ENCODE measurements around the gene TF.

The TF gene

DNA sequence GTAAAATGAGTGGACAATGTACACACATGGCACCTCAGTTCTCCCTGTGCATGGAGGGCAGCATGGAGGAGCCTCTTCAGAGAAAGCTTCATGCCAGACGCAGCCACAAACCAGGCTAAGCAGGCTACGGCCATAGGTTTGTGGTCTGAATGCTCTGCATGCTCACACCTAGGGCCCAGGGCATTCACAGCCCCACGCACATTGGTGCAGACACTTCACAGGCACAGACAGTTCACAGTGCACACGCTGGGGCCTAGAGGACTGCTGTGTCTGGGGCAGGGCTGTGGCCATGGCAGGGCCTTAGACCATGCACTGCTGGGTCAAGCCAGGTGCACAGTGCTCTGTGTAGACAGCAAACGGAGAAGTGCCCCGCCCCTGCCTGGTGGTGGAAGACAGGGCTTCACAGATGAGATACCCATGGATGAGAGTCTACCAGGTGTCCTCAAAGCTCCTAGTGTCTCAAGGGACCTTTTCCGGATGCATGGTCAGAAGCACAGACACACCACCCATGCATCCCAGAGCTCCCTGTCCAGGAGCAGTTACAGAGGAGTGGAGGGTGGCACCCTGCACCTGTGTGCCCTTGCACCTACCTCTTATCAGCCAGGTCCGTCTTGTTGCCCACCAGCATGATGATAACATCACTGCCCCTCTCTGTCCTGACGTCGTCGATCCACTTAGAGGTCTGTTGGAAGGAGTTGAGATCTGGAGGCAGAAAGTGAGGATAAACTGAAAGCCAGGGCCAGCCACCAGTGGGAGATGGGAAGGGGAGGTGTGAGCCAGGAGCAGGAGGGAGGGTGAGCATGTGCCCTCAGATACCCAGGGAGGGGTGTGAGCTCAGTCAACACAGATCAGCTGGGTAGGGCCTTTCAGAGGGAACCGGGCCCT, 93.0 kb downstream of the TF start:
- DNase-seq, result no peak
- no peaks in the 10 kb centered on the region for H3K36me3 ChIP-seq (ENCODE audit: control insufficient read depth in 4 of 4, insufficient read depth in 4 of 4, low read length in 3 of 4)
- POLR2A ChIA-PET, result no interaction called here
- CTCF ChIA-PET, result interaction anchor here (1.1 to 1.6 kb wide), 3 partner anchors 9 to 25 kb away, joined by 3 to 4 read pairs (median 3); no protein-coding TSS in a partner anchor
- H3K27ac ChIP-seq (ENCODE audit: insufficient read depth in 1 of 2, low read depth in 1 of 2, low read length in 2 of 2, poor library complexity in 1 of 2, severe bottlenecking in 2 of 2), result no peak overlapping the region
- no peaks in the 10 kb centered on the region for H3K4me1 ChIP-seq (ENCODE audit: control extremely low read depth in 1 of 4, control insufficient read depth in 4 of 4, insufficient read depth in 4 of 4, low read length in 3 of 4)
- H3K4me3 ChIP-seq (ENCODE audit: control insufficient read depth in 1 of 7, extremely low read depth in 1 of 7, insufficient read depth in 4 of 7, low read depth in 2 of 7, low read length in 6 of 7), result no peak overlapping the region
- H3K27me3 ChIP-seq (replicated peaks in 2 of 5; ENCODE audit: control insufficient read depth in 4 of 5, insufficient read depth in 5 of 5, low read length in 4 of 5), result peaks cover 0 to 2% (median 0%) of the 10 kb centered on the region in 5 experiments
- no peaks in the 10 kb centered on the region for H3K9me3 ChIP-seq (ENCODE audit: control extremely low read depth in 1 of 5, control insufficient read depth in 4 of 5, insufficient read depth in 2 of 5, low read depth in 1 of 5, low read length in 4 of 5)
- WGBS (ENCODE audit: insufficient coverage), result 97% methylated on average over 12 of the region's 12 CpGs

DNA sequence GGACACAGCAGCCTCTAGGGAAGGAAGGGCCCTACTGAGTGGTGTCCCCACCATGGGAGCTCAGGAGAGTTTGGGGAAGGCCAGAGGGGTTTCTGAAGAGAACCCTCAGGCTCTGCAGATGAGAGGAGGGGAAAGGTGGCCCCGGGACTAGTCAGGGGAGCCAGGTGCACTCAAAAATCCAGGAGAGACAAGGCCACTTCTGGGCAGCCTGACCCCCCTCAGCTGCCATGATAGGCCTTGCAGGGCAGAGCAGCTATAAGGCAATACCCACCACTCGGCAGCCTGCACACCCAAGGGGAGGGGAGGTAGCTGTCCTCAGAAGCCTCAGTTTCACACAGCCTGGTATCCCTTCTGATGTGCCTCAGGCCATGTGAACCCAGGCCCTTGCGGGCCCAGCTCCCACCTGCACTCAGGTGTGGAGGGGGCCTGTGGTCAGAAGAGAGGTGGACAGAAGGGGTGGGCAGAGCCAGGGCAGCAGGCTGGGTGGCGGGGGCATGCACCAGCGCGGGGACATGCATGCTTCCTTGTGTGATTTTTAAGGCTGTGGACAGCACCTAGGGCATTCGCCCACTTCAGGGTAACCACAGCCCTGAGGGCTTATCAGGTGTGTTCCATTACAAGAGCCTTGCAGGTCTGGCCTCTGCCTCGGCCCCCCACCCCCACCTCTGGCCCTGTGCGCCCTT, 94.0 kb downstream of the TF start:
- Histone ChIP-seq H3K36me3 (ENCODE audit: control insufficient read depth in 4 of 4, insufficient read depth in 4 of 4, low read length in 3 of 4) (no peaks in the 10 kb centered on the region), H3K27ac (ENCODE audit: insufficient read depth in 1 of 2, low read depth in 1 of 2, low read length in 2 of 2, poor library complexity in 1 of 2, severe bottlenecking in 2 of 2) (no peak overlapping the region), H3K4me3 (ENCODE audit: control insufficient read depth in 1 of 7, extremely low read depth in 1 of 7, insufficient read depth in 4 of 7, low read depth in 2 of 7, low read length in 6 of 7) (no peak overlapping the region), H3K9me3 (ENCODE audit: control extremely low read depth in 1 of 5, control insufficient read depth in 4 of 5, insufficient read depth in 2 of 5, low read depth in 1 of 5, low read length in 4 of 5) (peaks cover 0 to under 1% (median 0%) of the 10 kb centered on the region in 5 experiments), H3K27me3 (replicated peaks in 2 of 5; ENCODE audit: control insufficient read depth in 4 of 5, insufficient read depth in 5 of 5, low read length in 4 of 5) (peaks cover 0 to 2% (median 0%) of the 10 kb centered on the region in 5 experiments), H3K4me1 (ENCODE audit: control extremely low read depth in 1 of 4, control insufficient read depth in 4 of 4, insufficient read depth in 4 of 4, low read length in 3 of 4) (no peaks in the 10 kb centered on the region)
- ChIA-PET POLR2A (no interaction called here), CTCF (interaction anchor here (1.6 kb wide), 1 partner anchor 12 kb away, joined by 3 read pairs; no protein-coding TSS in a partner anchor)
- no peak for DNase-seq
- 96% methylated on average over 5 of the region's 9 CpGs for WGBS (ENCODE audit: insufficient coverage)

DNA sequence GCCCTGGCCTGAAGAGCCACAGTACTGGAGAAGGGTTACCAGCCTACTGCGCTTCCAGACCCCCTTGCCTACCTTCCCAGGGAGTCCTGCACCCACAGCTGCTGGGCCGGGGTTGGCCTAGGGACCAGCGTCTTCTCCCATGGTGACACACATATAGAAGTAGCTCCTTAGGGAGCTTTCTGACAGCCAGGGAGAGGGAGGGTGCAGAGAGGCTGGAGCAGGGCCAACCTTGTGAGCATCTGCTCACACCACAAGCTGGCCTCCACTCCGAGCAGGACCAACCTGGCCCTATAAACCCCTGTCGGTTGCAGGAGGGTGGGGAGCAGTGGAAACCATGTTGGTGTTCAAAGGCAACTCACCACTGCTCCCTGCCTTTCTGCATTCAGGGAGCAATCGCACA, 94.6 kb downstream of the TF start:
- Histone ChIP-seq H3K4me1 (ENCODE audit: control extremely low read depth in 1 of 4, control insufficient read depth in 4 of 4, insufficient read depth in 4 of 4, low read length in 3 of 4) (no peaks in the 10 kb centered on the region), H3K36me3 (ENCODE audit: control insufficient read depth in 4 of 4, insufficient read depth in 4 of 4, low read length in 3 of 4) (no peaks in the 10 kb centered on the region), H3K27me3 (replicated peaks in 2 of 5; ENCODE audit: control insufficient read depth in 4 of 5, insufficient read depth in 5 of 5, low read length in 4 of 5) (peaks cover 0 to 2% (median 0%) of the 10 kb centered on the region in 5 experiments), H3K27ac (ENCODE audit: insufficient read depth in 1 of 2, low read depth in 1 of 2, low read length in 2 of 2, poor library complexity in 1 of 2, severe bottlenecking in 2 of 2) (no peak overlapping the region), H3K9me3 (ENCODE audit: control extremely low read depth in 1 of 5, control insufficient read depth in 4 of 5, insufficient read depth in 2 of 5, low read depth in 1 of 5, low read length in 4 of 5) (peaks cover 0 to 2% (median 0%) of the 10 kb centered on the region in 5 experiments), H3K4me3 (ENCODE audit: control insufficient read depth in 1 of 7, extremely low read depth in 1 of 7, insufficient read depth in 4 of 7, low read depth in 2 of 7, low read length in 6 of 7) (no peak overlapping the region)
- DNase-seq, result no peak
- CTCF ChIA-PET, result no interaction called here
- POLR2A ChIA-PET, result interaction anchor here (0.6 kb wide), 1 partner anchor 51 kb away, joined by 3 read pairs; no protein-coding TSS in a partner anchor
- 99% methylated on average over 4 of the region's 6 CpGs for WGBS (ENCODE audit: insufficient coverage)

DNA sequence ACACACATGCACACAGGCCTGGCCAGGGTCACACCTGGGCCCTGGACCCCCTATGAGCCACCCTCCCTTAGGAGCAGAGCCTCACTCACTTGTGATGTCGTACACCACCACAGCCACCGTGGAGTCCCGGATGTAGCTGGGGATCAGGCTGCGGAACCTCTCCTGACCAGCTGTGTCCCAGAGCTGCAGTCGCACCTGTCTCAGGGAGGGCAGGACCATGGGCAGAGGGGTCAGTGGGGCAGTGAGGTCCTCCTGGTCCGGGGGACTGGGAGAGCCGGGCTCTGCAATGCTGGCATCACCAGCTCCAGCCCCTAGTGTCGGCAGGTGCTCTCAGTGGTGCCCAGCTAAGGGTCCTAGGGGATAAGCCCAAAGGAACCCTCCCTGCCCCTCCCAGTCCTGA, 95.0 kb downstream of the TF start:
- WGBS (ENCODE audit: insufficient coverage), result 100% methylated on average over 6 of the region's 8 CpGs
- Histone ChIP-seq H3K9me3 (ENCODE audit: control extremely low read depth in 1 of 5, control insufficient read depth in 4 of 5, insufficient read depth in 2 of 5, low read depth in 1 of 5, low read length in 4 of 5) (peaks cover 0 to 2% (median 0%) of the 10 kb centered on the region in 5 experiments), H3K27me3 (replicated peaks in 2 of 5; ENCODE audit: control insufficient read depth in 4 of 5, insufficient read depth in 5 of 5, low read length in 4 of 5) (peaks cover 0 to 2% (median 0%) of the 10 kb centered on the region in 5 experiments), H3K27ac (ENCODE audit: insufficient read depth in 1 of 2, low read depth in 1 of 2, low read length in 2 of 2, poor library complexity in 1 of 2, severe bottlenecking in 2 of 2) (no peak overlapping the region), H3K36me3 (ENCODE audit: control insufficient read depth in 4 of 4, insufficient read depth in 4 of 4, low read length in 3 of 4) (no peaks in the 10 kb centered on the region), H3K4me3 (ENCODE audit: control insufficient read depth in 1 of 7, extremely low read depth in 1 of 7, insufficient read depth in 4 of 7, low read depth in 2 of 7, low read length in 6 of 7) (no peak overlapping the region), H3K4me1 (ENCODE audit: control extremely low read depth in 1 of 4, control insufficient read depth in 4 of 4, insufficient read depth in 4 of 4, low read length in 3 of 4) (no peaks in the 10 kb centered on the region)
- DNase-seq, result no peak
- POLR2A ChIA-PET, result interaction anchor here (0.6 kb wide), 1 partner anchor 50 kb away, joined by 3 read pairs; no protein-coding TSS in a partner anchor
- CTCF ChIA-PET, result no interaction called here

DNA sequence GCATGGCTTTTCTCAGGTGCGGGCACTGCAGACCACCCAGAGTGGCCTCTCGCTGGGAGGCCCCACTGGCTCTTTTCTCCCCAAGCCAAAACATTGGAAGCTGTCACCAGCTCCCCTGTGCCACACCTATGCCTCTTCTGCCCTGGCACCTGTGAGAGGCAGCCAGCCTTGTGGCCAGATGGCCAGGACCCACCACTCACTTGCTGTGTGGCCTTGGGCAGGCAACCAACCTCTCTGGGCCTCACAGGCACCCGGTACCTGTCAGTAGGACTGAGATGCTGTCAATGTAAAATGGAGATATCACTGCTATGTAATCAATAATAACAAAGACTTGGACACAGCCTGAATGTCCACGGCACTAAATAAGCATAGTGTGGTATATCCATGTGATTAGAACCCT, 96.0 kb downstream of the TF start:
- no peak overlapping the region for H3K4me3 ChIP-seq (ENCODE audit: control insufficient read depth in 1 of 7, extremely low read depth in 1 of 7, insufficient read depth in 4 of 7, low read depth in 2 of 7, low read length in 6 of 7)
- no peak for DNase-seq
- no peak overlapping the region for H3K27ac ChIP-seq (ENCODE audit: insufficient read depth in 1 of 2, low read depth in 1 of 2, low read length in 2 of 2, poor library complexity in 1 of 2, severe bottlenecking in 2 of 2)
- CTCF ChIA-PET, result no interaction called here
- H3K36me3 ChIP-seq (ENCODE audit: control insufficient read depth in 4 of 4, insufficient read depth in 4 of 4, low read length in 3 of 4), result no peaks in the 10 kb centered on the region
- H3K4me1 ChIP-seq (ENCODE audit: control extremely low read depth in 1 of 4, control insufficient read depth in 4 of 4, insufficient read depth in 4 of 4, low read length in 3 of 4), result no peaks in the 10 kb centered on the region
- WGBS (ENCODE audit: insufficient coverage), result 100% methylated on average over 2 of the region's 4 CpGs
- POLR2A ChIA-PET, result no interaction called here
- peaks cover 0 to 2% (median 0%) of the 10 kb centered on the region in 5 experiments for H3K27me3 ChIP-seq (replicated peaks in 2 of 5; ENCODE audit: control insufficient read depth in 4 of 5, insufficient read depth in 5 of 5, low read length in 4 of 5)
- peaks cover 0 to 2% (median 0%) of the 10 kb centered on the region in 5 experiments for H3K9me3 ChIP-seq (ENCODE audit: control extremely low read depth in 1 of 5, control insufficient read depth in 4 of 5, insufficient read depth in 2 of 5, low read depth in 1 of 5, low read length in 4 of 5)

DNA sequence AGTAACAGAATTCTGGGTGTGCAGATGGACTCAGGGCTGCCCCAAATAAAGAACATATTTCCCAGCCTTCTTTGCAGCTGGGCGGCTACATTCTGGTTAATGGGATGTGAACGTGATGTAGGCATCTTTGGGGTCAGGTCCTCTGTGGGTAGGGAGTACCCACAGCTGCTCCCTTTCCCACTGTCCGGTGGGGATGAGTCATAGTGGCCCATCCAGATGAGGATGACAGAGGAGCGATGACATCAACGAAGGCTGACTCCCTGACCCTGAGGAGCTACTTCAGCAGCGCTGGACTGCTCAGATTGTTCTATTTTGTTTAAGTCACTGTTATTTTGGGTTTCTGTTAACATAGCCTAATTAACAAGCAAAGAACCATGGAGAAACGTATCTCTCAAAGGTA, 97.4 kb downstream of the TF start:
- Histone ChIP-seq H3K36me3 (ENCODE audit: control insufficient read depth in 4 of 4, insufficient read depth in 4 of 4, low read length in 3 of 4) (no peaks in the 10 kb centered on the region), H3K4me3 (ENCODE audit: control insufficient read depth in 1 of 7, extremely low read depth in 1 of 7, insufficient read depth in 4 of 7, low read depth in 2 of 7, low read length in 6 of 7) (no peak overlapping the region), H3K9me3 (ENCODE audit: control extremely low read depth in 1 of 5, control insufficient read depth in 4 of 5, insufficient read depth in 2 of 5, low read depth in 1 of 5, low read length in 4 of 5) (peaks cover 0 to 4% (median 0%) of the 10 kb centered on the region in 5 experiments), H3K4me1 (ENCODE audit: control extremely low read depth in 1 of 4, control insufficient read depth in 4 of 4, insufficient read depth in 4 of 4, low read length in 3 of 4) (no peaks in the 10 kb centered on the region), H3K27ac (ENCODE audit: insufficient read depth in 1 of 2, low read depth in 1 of 2, low read length in 2 of 2, poor library complexity in 1 of 2, severe bottlenecking in 2 of 2) (no peak overlapping the region), H3K27me3 (replicated peaks in 2 of 5; ENCODE audit: control insufficient read depth in 4 of 5, insufficient read depth in 5 of 5, low read length in 4 of 5) (peaks cover 0 to 2% (median 0%) of the 10 kb centered on the region in 5 experiments)
- WGBS (ENCODE audit: insufficient coverage), result 97% methylated on average over 6 of the region's 7 CpGs
- DNase-seq, result no peak
- ChIA-PET POLR2A (no interaction called here), CTCF (interaction anchor here (1.3 kb wide), 1 partner anchor 9 kb away, joined by 5 read pairs; no protein-coding TSS in a partner anchor)

DNA sequence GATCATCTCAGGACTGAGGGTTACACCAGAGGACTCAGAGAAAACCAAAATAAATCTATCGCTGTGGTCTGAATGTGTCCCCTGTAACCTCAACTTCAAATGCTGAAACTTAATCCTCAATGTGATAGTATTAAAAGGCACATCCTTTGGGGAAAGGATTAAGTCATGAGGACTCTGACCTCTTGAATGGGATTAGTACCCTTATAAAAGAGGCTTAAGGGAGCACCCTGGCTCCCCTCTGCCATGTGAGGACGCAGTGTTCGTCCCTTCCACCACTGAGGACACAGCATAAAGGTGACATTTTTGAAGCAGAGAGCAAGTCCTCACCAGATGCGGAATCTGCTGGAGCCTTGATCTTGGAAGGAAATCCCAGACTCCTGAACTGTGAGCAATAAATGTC, 98.9 kb downstream of the TF start:
- no peak for DNase-seq
- no peak overlapping the region for H3K27ac ChIP-seq (ENCODE audit: insufficient read depth in 1 of 2, low read depth in 1 of 2, low read length in 2 of 2, poor library complexity in 1 of 2, severe bottlenecking in 2 of 2)
- no peaks in the 10 kb centered on the region for H3K36me3 ChIP-seq (ENCODE audit: control insufficient read depth in 4 of 4, insufficient read depth in 4 of 4, low read length in 3 of 4)
- POLR2A ChIA-PET, result no interaction called here
- WGBS (ENCODE audit: insufficient coverage), result 100% methylated on average over 4 of the region's 4 CpGs
- no peaks in the 10 kb centered on the region for H3K4me1 ChIP-seq (ENCODE audit: control extremely low read depth in 1 of 4, control insufficient read depth in 4 of 4, insufficient read depth in 4 of 4, low read length in 3 of 4)
- peaks cover 0 to 2% (median 0%) of the 10 kb centered on the region in 5 experiments for H3K27me3 ChIP-seq (replicated peaks in 2 of 5; ENCODE audit: control insufficient read depth in 4 of 5, insufficient read depth in 5 of 5, low read length in 4 of 5)
- peaks cover 0 to 10% (median 0%) of the 10 kb centered on the region in 5 experiments for H3K9me3 ChIP-seq (ENCODE audit: control extremely low read depth in 1 of 5, control insufficient read depth in 4 of 5, insufficient read depth in 2 of 5, low read depth in 1 of 5, low read length in 4 of 5)
- CTCF ChIA-PET, result no interaction called here
- H3K4me3 ChIP-seq (ENCODE audit: control insufficient read depth in 1 of 7, extremely low read depth in 1 of 7, insufficient read depth in 4 of 7, low read depth in 2 of 7, low read length in 6 of 7), result no peak overlapping the region

Measured in common myeloid progenitor, CD34-positive (primary cell).